GM21576 (cell line): ENCODE results near the gene FZD8.

Source experiments
- ATAC-seq: cut with Tn5 transposase; IDR thresholded peaks from one replicate; pipeline ENCODE4 v1.9.1; 2021; ENCODE audit warnings: mild to moderate bottlenecking, moderate library complexity; ENCODE audit not compliant: unreplicated experiment

FZD8 gene

GRCh38 chr10:35641676-35642034 is 441 bp downstream of the FZD8 start:
- peak; percentile 26 for ATAC-seq

- peak; percentile 26 for ATAC-seq
Measured at GRCh38 chr10:35640951-35641675, 983 bp downstream of the FZD8 start.

GRCh38 chr10:35640474-35640873 is 1.6 kb downstream of the FZD8 start:
- peak; percentile 31 for ATAC-seq

- no peak for ATAC-seq
Measured at GRCh38 chr10:35639728-35640401, 2.2 kb downstream of the FZD8 start.

GRCh38 chr10:35639021-35639727 is 2.9 kb downstream of the FZD8 start:
- no peak for ATAC-seq

GRCh38 chr10:35638101-35638500 is 4.0 kb downstream of the FZD8 start:
- no peak for ATAC-seq

- ATAC-seq, result no peak
Measured at GRCh38 chr10:35637462-35637861, 4.6 kb downstream of the FZD8 start.

- no peak for ATAC-seq
Measured at GRCh38 chr10:35636956-35637355, 5.1 kb downstream of the FZD8 start.

GRCh38 chr10:35635576-35635975 is 6.5 kb downstream of the FZD8 start:
- peak; percentile 78 for ATAC-seq

- no peak for ATAC-seq
Measured at GRCh38 chr10:35633006-35633980, 8.8 kb downstream of the FZD8 start.

- ATAC-seq, result no peak
Measured at GRCh38 chr10:35632027-35632426, 10.1 kb downstream of the FZD8 start.

- ATAC-seq, result no peak
Measured at GRCh38 chr10:35631404-35631803, 10.7 kb downstream of the FZD8 start.

- no peak for ATAC-seq
Measured at GRCh38 chr10:35626971-35627507, 15.1 kb downstream of the FZD8 start.

GRCh38 chr10:35614312-35614711 is 27.8 kb downstream of the FZD8 start:
- no peak for ATAC-seq

GRCh38 chr10:35613597-35614226 is 28.4 kb downstream of the FZD8 start:
- ATAC-seq, result no peak

GRCh38 chr10:35613107-35613440 is 29.0 kb downstream of the FZD8 start:
- ATAC-seq, result no peak

- no peak for ATAC-seq
Measured at GRCh38 chr10:35612385-35613106, 29.6 kb downstream of the FZD8 start.

GRCh38 chr10:35611750-35612149 is 30.3 kb downstream of the FZD8 start:
- ATAC-seq, result no peak

GRCh38 chr10:35608328-35608672 is 33.8 kb downstream of the FZD8 start:
- no peak for ATAC-seq
